ENCODE data around the gene HDAC7. TPM values are rescaled to one million over a fixed set of nuclear protein-coding genes. Genes with fewer than 3 reads are reported as not detected.

HDAC7 gene
- total RNA-seq, 1 donor from 2014 or later, result 84.4 TPM

GRCh38 chr12:47863467-47863866 lies 43.8 kb upstream of the HDAC7 start:
- H3K4me3 ChIP-seq (ENCODE audit: low read depth, low read length), result no peak overlapping the region
- no peak for DNase-seq (ENCODE audit: low read depth)

GRCh38 chr12:47862881-47863280 lies 43.2 kb upstream of the HDAC7 start:
- H3K4me3 ChIP-seq (ENCODE audit: low read depth, low read length), result no peak overlapping the region
- TF ChIP-seq, protein P1, sequence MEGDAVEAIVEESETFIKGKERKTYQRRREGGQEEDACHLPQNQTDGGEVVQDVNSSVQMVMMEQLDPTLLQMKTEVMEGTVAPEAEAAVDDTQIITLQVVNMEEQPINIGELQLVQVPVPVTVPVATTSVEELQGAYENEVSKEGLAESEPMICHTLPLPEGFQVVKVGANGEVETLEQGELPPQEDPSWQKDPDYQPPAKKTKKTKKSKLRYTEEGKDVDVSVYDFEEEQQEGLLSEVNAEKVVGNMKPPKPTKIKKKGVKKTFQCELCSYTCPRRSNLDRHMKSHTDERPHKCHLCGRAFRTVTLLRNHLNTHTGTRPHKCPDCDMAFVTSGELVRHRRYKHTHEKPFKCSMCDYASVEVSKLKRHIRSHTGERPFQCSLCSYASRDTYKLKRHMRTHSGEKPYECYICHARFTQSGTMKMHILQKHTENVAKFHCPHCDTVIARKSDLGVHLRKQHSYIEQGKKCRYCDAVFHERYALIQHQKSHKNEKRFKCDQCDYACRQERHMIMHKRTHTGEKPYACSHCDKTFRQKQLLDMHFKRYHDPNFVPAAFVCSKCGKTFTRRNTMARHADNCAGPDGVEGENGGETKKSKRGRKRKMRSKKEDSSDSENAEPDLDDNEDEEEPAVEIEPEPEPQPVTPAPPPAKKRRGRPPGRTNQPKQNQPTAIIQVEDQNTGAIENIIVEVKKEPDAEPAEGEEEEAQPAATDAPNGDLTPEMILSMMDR (conservative IDR thresholded peaks at IDR 0.05; ENCODE audit: low read depth, low read length), result no peak
- DNase-seq (ENCODE audit: low read depth), result no peak

More at GRCh38 chr12:47863467-47863866, 43.8 kb upstream of the HDAC7 start:
- TF ChIP-seq, protein P1 (conservative IDR thresholded peaks at IDR 0.05; ENCODE audit: low read depth, low read length), result no peak

DNA sequence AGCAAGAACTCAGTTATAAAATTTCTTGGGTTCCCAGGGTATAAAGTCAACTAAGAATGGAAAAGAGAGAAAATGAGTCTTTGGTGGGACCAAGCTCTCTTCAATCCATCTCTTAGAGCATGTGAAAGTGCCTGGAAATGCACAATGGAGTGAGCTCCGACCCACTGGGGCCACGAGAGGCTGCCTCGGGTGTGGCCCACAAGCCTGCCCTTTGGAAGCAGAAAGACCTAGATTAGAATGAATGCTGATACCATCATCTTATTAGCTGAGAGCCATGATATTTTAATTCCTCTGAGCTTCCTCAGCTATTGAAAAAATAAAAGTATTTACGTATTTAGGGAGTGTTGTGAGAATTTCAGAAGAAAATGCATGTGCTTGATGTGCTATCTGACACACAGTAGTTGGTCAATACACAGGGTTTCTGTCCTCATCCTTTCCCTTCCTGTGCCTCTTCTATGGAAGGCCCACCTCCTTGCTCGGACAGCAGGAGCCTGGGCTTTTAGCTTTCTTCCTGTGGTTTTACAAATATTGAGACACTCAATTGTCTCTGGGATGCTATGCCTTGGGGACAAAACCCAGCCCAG lies 42.6 kb upstream of the HDAC7 start:
- no peak overlapping the region for H3K4me3 ChIP-seq (ENCODE audit: low read depth, low read length)
- no peak for DNase-seq (ENCODE audit: low read depth)
- TF ChIP-seq, protein P1 (conservative IDR thresholded peaks at IDR 0.05; ENCODE audit: low read depth, low read length), result no peak

DNA sequence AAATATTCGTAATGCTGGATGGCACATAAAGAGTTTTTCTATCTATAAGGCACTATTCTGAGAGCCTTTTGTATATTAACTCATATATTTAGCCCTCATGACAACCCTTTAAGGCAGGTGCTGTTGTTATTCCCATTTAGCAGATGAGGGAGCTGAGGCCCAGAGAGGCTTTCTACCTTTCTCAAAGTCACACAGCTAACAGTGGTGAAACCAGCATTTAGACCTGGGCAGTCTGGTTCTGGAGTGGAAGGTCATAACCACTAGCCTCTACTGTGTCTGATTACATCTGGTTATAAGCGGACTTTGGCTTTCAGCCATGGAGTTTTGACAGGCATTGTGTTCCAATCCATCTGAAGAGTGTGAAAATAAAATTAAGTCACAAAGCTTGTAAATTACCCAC lies 41.2 kb upstream of the HDAC7 start:
- DNase-seq (ENCODE audit: low read depth), result no peak
- TF ChIP-seq, protein P1 (conservative IDR thresholded peaks at IDR 0.05; ENCODE audit: low read depth, low read length), result no peak
- H3K4me3 ChIP-seq (ENCODE audit: low read depth, low read length), result no peak overlapping the region

GRCh38 chr12:47860279-47860841 lies 40.7 kb upstream of the HDAC7 start:
- TF ChIP-seq, protein P1 (conservative IDR thresholded peaks at IDR 0.05; ENCODE audit: low read depth, low read length), result no peak
- no peak for DNase-seq (ENCODE audit: low read depth)
- no peak overlapping the region for H3K4me3 ChIP-seq (ENCODE audit: low read depth, low read length)

- TF ChIP-seq, protein P1 (conservative IDR thresholded peaks at IDR 0.05; ENCODE audit: low read depth, low read length), result no peak
- no peak for DNase-seq (ENCODE audit: low read depth)
- H3K4me3 ChIP-seq (ENCODE audit: low read depth, low read length), result no peak overlapping the region
These were observed 39.0 kb upstream of the HDAC7 start for GRCh38 chr12:47858511-47859266.

All from epithelial cell of proximal tubule (primary cell).